GM20000 (cell line): ENCODE data around the gene SUPT3H.
"Not testable (repeated sequence)": the region's sequence is repeated elsewhere in the genome, so short reads cannot be mapped to it uniquely, and the experiment has no call there.

Experiments
- DNase-seq: peaks from one replicate; pipeline ENCODE4 v3.0.0; 2012; ENCODE audit warnings: low spot score
- TF ChIP-seq, protein P1 (sequence below): IDR thresholded peaks from 2 replicates; pipeline ENCODE4 v1.5.1; 2012; ENCODE audit warnings: mild to moderate bottlenecking, control low read depth; ENCODE audit errors: extremely low read depth, missing control alignments

The SUPT3H gene

DNA sequence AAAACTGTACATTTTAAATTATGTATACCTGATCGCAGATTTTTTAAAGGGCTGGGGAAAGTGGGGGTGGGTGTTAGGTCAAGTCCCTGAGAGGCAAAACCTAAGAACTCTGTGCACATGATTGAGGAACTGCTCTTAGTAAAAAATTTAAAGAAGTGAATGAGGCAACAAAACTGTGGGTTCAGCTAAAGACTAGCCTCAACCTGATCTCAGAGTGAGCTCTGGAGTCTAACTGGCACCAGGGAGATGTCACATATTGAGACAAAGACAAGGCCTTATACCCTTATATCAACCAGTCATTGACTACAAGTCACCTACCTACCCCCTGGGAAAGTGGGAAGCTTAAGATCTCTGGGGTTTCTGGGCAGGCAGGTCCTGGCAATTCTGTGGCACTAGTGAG lies 77.0 kb downstream of the SUPT3H start:
- TF ChIP-seq, protein P1, sequence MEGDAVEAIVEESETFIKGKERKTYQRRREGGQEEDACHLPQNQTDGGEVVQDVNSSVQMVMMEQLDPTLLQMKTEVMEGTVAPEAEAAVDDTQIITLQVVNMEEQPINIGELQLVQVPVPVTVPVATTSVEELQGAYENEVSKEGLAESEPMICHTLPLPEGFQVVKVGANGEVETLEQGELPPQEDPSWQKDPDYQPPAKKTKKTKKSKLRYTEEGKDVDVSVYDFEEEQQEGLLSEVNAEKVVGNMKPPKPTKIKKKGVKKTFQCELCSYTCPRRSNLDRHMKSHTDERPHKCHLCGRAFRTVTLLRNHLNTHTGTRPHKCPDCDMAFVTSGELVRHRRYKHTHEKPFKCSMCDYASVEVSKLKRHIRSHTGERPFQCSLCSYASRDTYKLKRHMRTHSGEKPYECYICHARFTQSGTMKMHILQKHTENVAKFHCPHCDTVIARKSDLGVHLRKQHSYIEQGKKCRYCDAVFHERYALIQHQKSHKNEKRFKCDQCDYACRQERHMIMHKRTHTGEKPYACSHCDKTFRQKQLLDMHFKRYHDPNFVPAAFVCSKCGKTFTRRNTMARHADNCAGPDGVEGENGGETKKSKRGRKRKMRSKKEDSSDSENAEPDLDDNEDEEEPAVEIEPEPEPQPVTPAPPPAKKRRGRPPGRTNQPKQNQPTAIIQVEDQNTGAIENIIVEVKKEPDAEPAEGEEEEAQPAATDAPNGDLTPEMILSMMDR = no peak
- no peak for DNase-seq

DNA sequence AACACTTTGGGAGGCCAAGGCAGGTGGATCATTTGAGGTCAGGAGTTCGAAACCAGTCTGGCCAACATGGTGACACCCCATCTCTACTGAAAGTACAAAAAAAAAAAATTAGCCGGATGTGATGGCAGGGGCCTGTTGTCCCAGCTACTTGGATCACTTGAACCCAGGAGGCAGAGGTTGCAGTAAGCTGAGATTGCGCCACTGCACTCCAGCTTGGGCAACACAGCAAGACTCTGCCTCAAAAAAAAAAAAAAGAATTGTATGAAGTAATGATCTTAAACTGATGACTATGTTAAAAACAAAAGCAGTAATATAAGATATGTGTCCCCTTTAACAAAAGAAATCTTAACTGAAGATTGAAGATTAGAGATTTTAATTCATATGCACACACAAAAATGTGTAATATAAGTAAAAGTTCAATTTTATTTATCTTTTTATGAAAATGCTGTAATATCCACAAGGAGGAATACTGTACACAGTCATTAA lies 78.6 kb downstream of the SUPT3H start:
- TF ChIP-seq, protein P1 = no peak
- DNase-seq = no peak

DNA sequence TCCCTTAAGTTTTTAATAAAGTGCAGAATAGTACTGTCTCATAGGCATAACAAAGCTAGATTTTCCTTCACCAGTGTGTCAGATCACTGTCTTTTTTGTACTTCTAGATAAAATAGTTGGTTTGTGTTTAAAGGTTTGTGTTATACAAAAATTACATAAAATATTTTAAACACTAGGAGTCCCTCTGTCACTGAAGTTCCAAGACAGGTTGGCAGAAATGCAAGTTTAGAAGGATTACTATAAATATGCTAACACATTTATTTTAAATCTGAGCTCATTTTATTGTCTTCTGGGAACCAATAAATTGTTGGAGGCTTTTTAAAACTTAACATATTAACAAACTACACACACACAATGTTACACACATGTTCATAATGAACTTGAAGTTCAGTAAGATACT lies 80.4 kb downstream of the SUPT3H start:
- TF ChIP-seq, protein P1 = no peak
- no peak for DNase-seq

DNA sequence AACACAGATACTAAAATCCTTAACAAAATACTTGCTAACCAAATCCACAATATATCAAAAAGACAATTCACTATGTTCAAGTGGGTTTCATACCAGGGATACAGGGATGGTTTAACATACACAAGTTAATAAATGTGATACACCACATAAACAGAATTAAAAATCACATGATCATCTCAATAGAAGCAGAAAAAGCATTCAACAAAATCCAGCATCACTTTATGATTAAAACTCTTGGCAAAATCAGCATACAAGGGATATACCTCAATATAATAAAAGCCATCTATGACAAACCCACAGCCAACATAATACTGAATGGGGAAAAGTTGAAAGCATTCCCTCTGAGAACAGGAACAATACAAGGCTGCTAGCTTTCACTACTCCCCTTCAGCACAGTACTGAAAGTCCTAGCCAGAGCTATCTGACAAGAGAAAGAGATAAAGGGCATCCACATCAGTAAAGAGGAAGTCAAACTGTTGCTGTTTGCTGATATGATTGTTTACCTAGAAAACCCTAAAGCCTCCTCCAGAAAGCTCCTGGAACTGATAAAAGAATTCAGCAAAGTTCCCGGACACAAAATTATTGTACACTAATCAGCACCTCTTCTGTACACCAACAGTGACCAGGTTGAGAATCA lies 83.6 kb downstream of the SUPT3H start:
- DNase-seq = not testable (repeated sequence)

DNA sequence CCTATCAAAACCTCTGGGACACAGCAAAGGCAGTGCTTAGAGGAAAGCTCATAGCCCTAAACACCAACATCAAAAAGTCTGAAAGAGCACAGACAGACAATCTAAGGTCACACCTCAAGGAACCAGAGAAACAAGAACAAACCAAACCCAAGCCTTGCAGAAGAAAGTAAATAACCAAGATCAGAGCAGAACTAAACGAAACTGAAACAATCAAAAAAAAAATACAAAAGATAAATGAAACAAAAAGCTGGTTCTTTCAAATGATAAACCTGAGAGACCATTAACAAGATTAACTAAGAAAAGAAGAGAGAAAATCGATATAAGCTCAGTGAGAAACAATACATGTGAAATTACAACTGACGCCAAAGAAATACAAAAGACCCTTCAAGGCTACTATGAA lies 84.4 kb downstream of the SUPT3H start:
- TF ChIP-seq, protein P1 = no peak
- DNase-seq = no peak

DNA sequence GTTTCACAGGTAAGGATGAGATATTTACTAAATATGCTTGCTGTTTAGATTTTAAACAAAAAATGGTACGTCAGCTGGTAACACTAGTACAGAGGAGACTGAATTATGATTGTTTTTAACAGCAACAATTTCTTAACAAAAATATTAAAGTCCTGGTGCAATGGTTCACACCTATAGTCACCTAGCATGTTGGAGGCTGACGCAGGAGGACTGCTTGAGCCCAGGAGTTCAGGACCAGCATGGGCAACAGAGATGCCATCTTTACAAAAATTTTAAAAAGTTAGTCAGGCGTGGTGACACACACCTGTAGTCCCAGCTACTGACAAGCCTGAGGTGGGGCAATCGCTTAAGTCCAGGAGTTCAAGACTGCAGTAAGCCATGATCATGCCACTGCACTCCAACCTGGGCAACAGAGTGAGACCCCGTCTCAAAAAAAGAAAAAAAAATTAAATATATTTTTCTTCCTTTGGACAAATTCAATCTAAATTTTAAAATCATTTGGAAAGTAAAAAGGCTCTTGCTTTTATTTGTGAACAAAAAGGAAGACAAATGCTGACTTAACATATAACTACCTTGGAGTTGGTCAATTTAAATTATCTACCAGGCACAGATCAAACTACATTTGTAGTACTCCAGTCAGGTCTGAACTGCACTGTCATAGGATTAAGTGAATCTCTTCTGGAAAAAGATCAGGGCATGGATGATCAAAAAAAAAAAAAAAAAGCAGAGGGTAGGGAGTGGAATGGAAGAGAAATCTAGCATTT lies 87.8 kb downstream of the SUPT3H start:
- no peak for DNase-seq
- TF ChIP-seq, protein P1 = no peak

DNA sequence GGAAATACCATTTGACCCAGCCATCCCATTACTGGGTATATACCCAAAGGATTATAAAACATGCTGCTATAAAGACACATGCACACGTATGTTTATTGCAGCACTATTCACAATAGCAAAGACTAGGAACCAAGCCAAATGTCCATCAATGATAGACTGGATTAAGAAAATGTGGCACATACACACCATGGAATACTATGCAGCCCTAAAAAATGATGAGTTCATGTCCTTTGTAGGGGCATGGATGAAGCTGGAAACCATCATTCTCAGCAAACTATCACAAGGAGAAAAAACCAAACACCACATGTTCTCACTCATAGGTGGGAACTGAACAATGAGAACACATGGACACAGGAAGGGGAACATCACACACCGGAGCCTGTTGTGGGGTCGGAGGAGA lies 91.0 kb downstream of the SUPT3H start:
- DNase-seq = not testable (repeated sequence)

DNA sequence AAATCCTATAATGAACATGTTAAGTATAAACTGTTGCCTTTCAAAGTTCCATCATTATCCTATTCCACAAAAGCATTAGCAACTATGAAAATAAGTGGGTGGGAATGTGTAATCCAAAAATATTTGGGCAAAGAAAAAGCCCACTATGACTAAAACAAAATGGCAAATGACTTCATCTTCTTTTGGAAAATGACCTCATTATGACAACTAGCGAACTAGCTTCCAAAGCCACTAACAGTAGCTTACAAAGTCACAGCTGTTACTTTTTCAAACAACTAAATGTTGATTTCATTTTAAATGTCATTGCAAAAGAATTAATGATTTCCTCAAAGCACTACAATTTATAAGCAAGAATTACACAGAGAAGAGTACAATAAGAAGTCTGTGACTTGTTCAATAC lies 99.4 kb downstream of the SUPT3H start:
- TF ChIP-seq, protein P1 = no peak
- no peak for DNase-seq

DNA sequence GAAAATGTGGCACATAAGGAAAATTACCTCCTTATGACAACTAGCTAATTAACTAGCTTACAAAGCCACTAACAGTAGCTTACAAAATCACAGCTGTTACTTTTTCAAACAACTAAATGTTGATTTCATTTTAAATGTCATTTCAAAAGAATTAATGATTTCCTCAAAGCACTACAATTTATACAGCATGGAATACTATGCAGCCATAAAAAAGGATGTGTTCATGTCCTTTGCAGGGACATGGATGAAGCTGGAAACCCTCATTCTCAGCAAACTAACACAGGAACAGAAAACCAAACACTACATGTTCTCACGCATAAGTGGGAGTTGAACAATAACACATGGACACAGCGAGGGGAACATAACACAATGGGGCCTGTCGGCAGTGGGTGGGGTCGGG lies 100.0 kb downstream of the SUPT3H start:
- DNase-seq = not testable (repeated sequence)
